ENCODE measurements around the gene ADAMTS2.

The ADAMTS2 gene

DNA sequence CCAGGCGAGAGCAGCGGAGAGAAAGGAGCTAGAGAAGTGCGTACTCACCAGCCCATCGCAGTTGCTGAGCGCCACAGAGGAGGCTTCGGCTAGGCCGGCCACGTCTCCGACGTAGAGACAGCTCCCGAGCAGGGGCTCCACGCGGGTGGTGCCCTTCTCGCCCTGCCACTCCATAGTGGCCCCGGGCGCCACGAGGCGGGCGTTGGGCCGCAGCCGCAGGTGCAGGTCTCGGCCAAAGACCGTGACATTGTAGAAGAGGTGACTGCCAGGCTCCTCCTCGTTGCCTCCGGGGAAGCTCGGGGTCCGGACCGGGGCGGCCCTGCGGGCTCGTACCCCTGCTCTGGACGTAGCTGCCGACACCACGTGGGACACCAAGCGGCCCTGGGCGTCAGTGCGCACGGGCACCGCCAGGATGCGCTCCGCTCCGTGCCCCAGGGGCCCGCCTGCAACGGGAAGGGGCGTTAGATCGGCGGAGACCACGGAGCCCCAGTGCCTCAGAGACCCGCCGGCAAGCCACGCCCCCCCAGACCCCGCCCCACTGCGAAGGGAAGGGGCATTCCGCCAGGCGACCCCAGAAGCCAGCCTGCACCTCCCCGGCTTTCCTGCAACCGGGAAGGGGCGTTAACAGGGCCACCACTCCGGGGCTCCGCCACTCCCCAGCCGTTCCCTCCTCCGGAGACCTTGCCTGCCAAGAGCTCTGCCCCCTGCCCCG, 1.4 kb downstream of the ADAMTS2 start:
- no peak for DNase-seq (ENCODE audit: low read depth in 2 of 2)

DNA sequence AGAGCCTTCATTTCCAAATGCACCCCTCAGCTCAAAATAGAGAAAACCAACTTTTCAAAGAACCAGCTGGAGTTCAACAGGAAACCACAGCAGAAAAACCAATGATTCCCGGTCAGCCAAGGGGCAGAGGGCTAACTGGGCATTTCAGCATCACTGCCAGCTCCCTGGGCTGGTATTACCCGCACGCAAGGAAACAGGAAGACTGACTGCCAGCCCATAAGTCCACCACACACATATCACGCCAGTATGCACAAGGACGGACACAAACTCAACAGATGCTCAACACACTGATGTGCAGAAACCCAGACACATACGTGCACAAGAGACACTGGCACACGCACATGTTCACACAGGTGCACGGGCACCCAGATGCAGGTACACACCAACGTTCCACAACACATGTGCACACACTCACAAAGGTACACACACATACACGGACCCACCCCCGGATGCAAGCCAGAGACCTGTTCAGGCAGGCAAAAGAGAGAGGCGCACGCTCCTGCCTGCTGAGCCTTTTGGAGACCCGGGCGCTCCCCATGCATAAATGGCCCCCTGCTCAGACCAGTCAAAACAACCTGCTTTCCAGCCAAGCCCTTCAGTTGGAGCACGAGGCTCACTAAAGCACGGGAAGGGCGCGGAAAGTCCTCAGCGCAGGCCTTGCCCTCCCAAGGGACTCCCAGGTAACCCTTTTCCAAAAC, 2.1 kb downstream of the ADAMTS2 start:
- DNase-seq (ENCODE audit: low read depth in 2 of 2), result no peak

DNA sequence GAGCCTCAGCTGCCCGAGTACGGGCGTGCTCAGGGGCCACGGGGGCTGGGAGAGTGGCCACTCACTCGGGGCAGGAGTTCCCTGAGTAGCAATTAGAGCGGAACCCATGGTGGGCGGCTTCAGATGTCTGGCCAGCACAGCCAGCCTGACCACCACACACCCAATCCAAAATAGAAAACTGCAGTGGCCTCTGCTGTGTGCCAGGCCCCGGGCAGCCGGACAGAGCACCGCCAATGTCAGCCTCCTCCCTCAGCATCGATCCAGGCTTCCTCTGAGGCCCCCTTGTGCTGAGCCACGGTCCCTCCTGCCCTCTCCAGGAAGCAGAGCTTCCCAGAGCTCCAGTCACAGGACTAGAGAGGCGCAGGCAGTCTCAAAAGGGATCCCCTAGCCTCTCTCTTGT, 2.7 kb downstream of the ADAMTS2 start:
- DNase-seq (ENCODE audit: low read depth in 2 of 2), result no peak

DNA sequence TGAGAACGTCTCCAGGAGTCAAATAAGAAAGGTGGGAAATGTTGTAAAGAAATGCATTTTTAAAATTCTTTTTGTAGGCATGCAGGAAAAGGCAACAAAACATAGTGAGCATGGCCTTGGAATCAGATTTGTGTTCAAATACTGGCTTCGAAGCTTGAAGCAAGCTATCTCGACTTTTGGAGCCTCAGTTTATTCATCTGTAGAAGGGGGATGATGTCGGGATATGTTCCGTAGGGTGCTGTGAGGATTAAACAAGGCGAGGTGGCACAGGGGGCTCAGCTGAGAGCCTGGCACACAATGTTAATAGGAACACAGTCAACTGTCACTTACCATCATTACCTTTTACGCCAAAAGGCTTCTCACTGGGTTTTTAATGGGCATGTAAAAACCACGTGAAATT, 4.8 kb downstream of the ADAMTS2 start:
- no peak for DNase-seq (ENCODE audit: low read depth in 2 of 2)

DNA sequence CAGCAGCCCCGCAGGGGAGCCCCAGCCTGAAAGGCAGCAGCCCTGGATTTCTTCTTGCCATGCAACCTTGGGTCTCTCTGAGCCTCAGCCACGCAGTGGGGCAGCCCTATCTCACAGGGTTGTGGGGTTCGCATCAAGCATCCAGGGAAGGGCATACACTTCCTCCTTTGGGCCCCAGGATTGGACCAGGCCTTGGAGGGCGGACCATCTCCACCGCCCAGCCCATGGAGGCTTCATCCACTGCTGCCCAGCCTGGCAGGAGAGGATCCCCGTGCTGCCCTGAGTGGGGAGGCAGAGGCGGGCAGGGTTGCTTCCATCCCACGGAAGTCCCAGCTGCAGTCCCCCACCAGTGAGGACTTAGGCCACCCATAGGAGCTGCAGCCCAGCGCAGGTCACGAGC, 5.3 kb downstream of the ADAMTS2 start:
- DNase-seq (ENCODE audit: low read depth in 2 of 2), result no peak

DNA sequence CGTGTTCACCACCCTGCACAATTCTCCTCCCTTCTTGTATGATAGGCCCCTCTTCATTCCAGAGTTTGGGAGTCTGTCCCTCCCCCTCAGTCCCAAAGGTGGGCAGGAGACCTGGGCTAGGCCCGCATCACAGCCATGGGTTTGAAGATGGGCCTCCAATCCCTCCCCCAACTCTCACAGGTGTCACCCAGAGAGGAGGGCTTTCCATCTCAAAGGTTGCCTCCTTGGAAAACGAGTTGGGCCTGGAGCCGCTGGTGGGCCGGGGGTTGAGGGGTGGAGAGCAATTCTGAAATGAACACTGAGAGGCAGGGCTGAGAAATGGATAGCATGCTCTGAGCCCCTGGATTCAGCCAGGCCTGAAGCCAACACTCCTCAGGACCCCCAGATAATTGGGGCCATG, 6.2 kb downstream of the ADAMTS2 start:
- no peak for DNase-seq (ENCODE audit: low read depth in 2 of 2)

DNA sequence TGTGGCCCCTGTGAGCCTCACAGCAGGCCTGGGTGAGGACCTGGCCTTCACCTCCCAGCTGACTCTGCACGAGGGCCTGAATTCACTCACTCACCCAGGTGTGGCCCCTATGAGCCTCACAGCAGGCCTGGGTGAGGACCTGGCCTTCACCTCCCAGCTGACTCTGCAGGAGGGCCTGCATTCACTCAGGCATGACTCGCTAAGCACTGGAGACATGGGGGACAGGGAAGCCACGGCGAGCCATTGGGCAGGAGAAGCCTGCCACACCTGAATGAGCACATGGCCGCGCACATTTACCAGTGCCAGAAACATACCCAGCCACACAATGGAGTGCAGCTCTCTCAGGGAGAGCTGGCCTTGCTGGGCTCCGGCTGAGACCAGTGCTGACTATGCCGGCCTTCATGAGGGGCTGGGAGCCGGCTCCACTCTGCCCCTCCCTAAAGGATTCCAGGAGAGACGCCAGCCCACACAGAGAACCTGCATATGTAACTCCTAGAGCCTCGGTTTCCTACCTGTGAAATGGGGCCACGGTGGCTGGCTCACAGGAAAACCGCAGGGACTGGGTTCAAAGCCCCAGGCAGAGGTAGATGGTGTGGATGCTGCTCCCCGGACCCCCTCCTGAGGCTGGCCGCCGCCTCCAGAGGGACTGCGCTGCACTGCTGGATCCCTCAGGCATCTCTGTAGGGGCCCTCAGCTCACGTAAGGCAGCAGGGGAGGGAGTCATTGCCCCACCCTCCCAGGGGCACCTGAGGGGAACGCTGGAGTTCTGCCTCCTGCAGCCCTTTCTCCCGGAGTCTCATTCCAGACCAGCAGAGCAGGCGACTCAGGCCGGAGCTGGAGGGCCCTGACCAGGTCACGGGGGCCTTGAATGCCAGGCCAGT, 7.2 kb downstream of the ADAMTS2 start:
- no peak for DNase-seq (ENCODE audit: low read depth in 2 of 2)

DNA sequence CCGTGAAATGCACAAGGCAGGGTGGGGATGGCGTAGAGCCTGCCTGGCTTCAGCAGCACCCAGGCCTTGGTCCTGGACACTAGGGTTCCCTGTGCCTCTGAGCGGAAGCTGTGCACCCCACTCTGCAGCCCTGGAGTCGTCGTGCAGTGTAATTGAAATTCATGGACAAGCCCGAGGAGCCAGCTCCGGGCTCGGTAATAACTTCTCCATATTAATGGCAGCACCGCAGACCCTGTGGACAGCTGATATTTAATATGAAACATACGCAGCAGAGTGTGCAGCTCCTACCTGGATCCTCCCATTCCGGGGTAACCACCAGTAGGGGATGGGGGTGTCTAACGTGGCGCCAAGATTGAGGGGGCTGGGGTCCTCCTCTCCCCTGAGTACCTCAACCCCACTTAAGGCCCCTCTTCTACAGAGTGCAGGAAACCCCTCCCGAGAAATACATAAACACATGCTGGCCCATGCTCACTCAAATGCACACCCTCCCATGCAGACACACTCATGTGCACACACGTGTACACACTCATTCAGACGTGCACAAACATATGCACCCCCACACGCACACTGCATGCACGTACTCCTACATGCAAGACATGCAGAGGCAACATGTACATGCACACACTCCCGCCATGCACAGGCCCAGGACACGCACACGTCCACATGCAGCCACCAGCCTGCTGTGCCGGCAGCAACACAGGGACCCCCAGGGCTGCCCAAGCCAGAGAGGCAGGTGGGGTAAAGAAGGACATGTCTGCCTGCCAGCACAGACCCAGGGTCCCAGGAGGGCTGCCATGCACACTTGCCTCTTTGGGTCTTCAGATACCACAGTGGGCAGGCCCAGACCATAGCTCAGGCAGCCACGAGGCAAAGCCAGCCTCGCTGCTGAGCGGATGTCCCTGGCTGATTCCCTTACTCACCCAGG, 8.1 kb downstream of the ADAMTS2 start:
- no peak for DNase-seq (ENCODE audit: low read depth in 2 of 2)

DNA sequence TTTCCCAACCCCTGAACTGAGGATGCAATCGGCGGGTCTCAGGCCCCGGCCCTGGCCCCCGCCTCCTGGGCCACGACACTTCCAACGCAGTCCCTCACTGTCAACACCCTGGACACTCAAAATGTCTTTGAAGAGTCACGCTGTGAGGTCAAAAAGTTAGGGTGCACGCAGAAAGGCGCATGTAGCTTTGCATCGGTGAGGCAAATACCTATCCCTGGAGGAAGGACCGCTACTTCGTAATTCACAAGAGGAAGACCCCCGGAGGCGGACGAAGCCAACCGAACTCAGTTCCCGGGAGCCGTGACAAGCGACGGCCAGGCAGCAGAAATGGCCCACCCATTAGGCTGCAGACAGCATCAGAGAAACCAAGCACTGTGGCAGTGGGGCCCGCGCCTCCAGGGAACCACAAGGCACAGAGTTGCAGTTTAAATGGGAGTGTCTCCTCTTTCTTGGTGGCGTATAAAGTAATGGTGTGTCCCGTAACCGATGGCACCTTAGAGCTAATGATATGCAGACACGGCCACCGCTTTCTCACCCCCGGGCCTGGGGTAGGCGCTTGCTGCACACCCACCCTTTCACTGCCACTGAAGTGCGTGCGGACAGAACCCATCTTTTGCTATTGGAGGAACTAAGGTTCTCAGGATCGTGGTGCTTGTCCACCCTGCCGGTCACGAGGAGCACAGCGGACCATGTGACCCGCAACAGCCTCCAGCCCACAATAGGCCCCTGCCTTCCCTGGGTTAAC, 9.0 kb downstream of the ADAMTS2 start:
- no peak for DNase-seq (ENCODE audit: low read depth in 2 of 2)

DNA sequence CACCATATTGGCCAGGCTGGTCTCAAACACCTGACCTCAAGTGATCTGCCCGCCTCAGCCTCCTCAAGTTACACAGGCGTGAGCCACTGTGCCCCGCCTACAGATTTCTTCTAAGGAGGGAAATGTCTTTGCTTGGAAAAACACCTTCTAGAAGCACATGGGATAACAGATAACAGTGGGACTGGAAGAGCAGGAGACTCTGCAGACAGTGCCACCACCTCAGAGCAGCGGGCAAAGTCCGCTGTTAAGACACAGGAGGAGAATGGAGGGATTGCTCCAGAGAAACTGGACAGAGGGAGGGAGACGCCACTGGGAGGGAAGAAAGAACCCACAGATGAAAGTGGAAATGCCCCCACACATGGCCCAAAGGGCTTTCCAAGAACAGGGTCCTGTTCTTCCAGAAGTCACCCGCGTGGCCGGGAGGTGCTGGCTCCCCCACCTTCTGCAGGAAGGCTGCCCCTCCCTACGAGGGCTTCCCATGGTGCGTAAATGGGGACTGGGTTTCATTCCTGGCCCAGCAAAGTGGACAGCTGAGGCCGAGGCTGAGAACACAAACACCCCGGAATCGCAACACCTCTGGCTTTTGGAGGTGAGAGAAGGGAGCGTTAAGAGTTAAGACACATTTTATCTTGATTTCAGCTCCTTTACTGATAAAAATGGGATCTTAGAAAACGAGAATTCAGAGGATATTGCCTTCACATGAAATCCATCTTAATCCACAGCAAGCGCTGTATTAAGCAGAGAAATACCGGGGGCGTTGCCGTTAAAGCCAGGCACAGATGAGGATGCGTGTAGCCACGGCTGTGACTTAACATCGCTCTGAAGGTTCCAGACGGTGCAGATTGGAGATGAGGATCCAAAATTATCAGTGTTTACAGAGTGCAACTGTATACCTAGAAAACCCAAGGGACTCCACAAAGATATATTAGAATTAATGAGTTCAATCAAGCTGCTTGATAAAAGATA, 11.2 kb downstream of the ADAMTS2 start:
- DNase-seq (ENCODE audit: low read depth in 2 of 2), result no peak

DNA sequence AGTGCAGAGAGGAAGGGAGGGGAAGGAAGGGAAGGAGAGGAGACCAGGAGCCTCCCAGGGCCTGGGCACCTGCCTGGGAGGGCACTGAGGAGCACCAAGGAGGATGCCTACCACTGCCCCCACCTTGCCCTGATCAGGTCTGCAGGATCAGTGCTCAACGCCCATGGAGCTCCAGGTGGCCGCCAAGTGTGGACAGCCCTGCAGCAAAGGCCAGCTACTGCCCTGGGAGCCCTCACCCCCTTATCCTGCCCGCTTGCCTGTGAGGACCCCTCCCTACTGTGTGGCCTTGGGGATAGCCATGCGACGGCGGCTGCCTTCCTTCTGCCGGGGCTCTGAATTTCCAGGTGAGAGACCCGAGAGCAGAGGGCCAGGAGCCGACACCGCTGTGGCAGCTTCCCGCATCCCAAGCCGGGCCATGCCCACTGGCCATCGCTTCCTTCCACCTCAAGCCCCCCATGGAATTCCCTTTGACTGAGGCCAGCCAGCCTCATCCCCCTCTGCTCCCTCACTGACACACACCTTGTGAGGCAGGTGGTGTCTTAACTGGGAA, 12.4 kb downstream of the ADAMTS2 start:
- DNase-seq (ENCODE audit: low read depth in 2 of 2), result no peak

DNA sequence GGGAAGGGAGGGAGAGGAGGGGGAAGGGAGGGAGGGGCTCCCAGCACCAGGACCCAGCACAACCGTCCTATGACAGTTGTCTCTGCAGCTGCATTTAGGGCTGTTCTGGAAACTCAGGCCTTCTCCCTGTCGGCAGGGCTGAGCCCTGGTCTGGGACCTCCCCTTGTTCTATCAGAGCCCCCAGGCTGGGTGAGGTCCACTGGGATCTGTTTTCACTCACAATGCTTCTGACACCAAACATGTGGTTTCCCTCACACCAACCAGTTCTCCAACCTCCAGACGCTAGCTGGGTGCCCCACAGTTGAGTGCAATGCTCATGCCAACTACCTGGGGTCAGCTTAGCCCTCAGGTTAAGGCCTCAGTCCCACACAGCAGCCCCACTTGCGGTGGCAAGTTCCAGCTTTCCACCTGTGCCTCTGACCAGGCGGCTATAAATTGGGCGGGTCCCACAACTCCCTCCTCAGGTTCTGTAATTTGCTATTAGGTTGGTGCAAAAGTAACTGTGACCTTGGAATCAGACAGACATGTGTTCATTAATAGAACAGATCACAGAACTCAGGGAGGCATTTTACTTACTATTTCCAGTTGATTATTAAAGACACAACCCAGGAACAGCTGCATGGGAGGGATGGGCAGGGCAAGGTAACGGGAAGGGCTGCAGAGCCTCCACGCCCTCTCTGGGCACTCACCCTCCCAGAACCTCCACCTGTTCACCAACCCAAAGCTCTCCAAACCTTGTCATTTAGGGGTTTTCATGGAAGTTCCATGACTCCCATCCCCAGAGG, 13.5 kb downstream of the ADAMTS2 start:
- no peak for DNase-seq (ENCODE audit: low read depth in 2 of 2)

DNA sequence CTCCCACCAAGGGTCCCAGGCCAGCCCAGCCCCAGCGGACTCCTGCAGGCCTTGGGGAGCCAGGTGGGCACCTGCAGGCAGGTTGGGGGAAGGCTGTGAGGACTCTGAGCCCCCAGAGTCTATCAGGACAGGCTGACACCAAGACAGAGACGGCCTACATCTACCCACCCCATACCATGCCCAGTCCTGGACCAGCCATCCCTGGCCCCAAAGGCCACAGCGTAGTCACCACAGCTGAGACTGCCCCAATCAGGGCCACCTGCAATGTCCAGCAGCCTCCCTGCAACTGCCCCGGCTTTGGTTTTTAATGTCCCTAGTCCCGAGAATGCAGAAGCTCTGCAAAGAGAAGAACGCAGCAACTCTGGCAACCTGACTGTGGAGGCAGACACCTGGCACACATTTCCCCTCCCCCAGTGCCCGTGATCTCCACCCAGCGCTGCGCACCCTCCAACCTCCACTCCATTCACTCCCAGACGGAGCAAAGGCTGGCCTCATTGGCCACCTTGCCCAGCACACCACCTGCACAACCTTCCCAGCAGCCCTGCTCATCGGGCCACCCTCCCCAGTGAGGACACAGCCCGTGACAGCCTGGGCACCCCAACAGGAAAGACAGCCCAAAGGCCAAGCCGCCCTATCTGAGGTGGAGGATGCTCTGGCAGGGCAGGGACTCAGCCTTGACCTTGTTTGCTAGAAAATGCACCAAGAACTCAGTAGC, 14.9 kb downstream of the ADAMTS2 start:
- no peak for DNase-seq (ENCODE audit: low read depth in 2 of 2)

DNA sequence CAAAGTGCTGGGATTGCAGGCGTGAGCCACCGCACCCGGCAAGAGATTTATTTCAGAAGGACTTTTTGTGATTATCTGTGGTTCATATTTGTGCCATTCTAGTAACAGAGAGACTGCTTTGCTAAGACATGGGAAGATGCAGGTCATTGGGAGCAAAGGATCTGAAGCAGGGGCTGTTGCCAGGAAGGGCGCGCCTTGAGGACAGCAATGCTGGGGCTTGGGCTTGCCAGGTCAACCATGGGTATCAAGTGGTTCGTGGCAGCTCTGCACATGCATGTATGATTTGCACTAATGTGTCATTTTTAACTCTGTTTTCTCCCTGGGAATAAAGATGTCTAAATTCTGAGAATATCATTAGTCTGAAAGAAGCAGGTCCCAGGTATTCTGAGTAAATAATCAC, 17.0 kb downstream of the ADAMTS2 start:
- no peak for DNase-seq (ENCODE audit: low read depth in 2 of 2)

DNA sequence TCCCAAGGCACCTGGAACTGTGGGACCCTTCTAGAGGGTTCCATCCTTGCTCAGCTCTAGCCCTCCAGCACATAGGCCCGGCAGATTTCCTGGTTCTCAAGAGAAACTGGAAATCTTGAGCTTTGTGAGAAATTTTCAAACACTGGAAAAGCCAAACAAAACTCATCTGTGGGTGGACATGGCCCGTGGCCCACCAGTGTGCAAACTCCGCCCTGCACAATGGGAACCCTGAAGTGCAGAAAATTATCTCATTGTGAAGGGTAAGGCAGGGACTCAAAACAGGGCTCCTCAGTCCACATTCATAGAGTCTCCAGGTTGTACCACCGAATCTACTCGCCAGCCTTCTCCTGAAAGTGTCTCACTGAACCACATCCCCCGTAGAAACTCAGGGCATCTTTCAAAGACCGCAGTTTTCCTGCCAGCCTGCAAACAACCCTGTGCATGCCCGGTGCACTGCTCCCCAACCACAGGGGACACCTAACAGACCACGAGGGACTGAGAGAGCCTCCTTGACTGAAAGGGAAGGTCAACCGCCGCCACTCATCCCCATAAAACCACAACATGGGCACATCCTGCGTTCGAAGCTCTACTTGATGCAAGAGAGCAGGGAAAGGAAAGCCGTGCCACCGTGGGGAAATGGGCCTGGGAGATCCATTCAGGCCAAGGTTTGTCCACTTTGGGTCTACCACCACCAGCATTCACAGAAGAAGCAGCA, 18.1 kb downstream of the ADAMTS2 start:
- DNase-seq (ENCODE audit: low read depth in 2 of 2), result no peak

DNA sequence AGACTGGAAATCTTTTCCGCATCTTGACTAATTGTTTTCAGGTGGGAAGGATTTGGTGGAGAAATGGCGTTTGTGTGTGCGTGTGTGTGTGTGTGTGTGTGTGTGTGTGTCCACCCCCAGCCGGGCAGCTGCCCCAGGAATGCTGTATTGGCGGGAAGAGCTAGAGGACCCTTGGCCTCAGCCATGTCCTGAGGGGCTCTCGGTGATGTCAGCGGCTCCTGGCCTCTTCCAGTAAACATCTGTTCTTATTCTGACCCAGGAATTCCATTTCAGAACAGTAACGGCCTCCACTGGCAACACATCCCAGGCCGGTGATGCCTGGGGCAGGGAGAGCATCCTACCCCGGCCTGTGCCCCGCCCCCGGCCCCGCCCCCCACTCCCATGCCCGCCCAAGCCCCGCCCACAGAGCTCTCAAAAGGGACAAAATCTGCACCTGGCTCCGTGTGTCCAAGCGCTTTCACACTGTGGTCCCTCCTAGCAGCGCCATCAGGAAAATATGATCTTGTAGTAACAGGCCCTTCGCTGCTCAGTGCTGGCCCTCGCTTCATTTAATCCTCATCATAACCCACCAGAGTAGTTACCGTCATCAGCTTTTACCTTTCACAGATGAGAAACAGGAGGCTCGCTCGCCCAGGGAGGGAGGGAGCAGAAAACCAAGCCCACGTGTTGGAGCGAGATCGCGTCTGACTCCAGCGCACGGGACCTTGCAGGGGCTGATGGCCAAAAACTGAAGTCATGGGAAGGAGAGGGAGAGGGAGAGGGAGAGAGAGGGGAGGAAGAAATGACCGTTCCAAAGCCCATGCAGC, 18.9 kb downstream of the ADAMTS2 start:
- no peak for DNase-seq (ENCODE audit: low read depth in 2 of 2)
